WERI-Rb-1 (cell line): ENCODE results near the gene TSPAN3.

Source experiments
- DNase-seq: peaks from one replicate; pipeline ENCODE4 v3.0.0-alpha.2; 2020
- H3K27ac ChIP-seq: fragments of 250-450 bp; sonication (Bioruptor Pico); 2 replicates; pipeline ENCODE4 v1.5.1; 2020; ENCODE audit warnings: mild to moderate bottlenecking, moderate library complexity
- H3K27me3 ChIP-seq: fragments of 250-450 bp; sonication (Bioruptor Pico); 2 replicates; pipeline ENCODE4 v1.5.1; 2021; ENCODE audit warnings: mild to moderate bottlenecking, low read depth, moderate library complexity; ENCODE audit not compliant: insufficient read depth, severe bottlenecking
- H3K36me3 ChIP-seq: fragments of 250-450 bp; sonication (Bioruptor Pico); 2 replicates; pipeline ENCODE4 v1.5.1; 2020; ENCODE audit warnings: mild to moderate bottlenecking, moderate library complexity
- H3K4me3 ChIP-seq: 2 replicates; pipeline ENCODE4 v1.5.1; 2011; ENCODE audit warnings: low read depth, mild to moderate bottlenecking, control low read depth, low read length
- H3K9me3 ChIP-seq: fragments of 250-450 bp; sonication (Bioruptor Pico); 2 replicates; pipeline ENCODE4 v1.5.1; 2021; ENCODE audit warnings: mild to moderate bottlenecking, moderate library complexity; ENCODE audit not compliant: severe bottlenecking
- TF ChIP-seq, protein P1 (sequence below): IDR thresholded peaks from 2 replicates; pipeline ENCODE4 v1.5.1; 2011; ENCODE audit warnings: low read depth, mild to moderate bottlenecking, control low read depth, inconsistent platforms, low read length

The TSPAN3 gene

DNA sequence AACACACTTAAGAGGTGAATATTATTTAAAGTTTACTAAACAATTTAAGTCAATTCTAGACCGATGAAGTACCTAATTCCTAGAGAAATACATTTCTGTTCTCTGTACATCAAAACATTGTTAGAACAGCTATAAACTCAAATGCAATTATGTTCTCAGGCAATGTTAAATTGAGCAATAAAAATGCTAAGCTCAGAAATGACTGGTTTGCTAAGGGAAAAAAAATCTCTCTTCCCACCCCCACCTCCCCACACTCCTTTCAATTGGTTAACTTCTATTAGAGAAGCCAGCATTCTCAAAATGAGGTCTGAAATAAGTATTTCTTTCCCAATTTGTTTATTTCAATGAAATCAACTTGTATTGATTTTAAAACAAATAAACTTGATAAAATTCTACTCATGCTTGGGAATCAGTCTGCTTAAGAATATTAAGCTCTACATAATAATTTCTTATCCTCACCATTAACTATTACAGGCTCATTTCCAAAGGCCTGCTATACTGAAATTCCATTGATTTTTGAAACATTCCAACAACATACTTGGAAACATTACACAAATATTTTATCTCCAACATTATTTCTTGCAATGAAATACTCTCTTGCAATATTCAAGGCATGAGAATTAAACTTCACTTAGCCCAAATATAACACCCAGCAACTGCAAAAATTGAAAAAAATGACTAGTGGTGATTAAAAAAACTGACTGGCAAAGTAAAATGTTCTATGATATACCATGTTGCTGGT lies 22.6 kb downstream of the TSPAN3 start:
- Histone ChIP-seq H3K9me3 (no peaks in the 10 kb centered on the region), H3K4me3 (no peak overlapping the region), H3K27me3 (no peaks in the 10 kb centered on the region), H3K36me3 (peaks cover 86% of the 10 kb centered on the region), H3K27ac (no peak overlapping the region)
- DNase-seq = no peak
- TF ChIP-seq, protein P1, sequence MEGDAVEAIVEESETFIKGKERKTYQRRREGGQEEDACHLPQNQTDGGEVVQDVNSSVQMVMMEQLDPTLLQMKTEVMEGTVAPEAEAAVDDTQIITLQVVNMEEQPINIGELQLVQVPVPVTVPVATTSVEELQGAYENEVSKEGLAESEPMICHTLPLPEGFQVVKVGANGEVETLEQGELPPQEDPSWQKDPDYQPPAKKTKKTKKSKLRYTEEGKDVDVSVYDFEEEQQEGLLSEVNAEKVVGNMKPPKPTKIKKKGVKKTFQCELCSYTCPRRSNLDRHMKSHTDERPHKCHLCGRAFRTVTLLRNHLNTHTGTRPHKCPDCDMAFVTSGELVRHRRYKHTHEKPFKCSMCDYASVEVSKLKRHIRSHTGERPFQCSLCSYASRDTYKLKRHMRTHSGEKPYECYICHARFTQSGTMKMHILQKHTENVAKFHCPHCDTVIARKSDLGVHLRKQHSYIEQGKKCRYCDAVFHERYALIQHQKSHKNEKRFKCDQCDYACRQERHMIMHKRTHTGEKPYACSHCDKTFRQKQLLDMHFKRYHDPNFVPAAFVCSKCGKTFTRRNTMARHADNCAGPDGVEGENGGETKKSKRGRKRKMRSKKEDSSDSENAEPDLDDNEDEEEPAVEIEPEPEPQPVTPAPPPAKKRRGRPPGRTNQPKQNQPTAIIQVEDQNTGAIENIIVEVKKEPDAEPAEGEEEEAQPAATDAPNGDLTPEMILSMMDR = no peak

DNA sequence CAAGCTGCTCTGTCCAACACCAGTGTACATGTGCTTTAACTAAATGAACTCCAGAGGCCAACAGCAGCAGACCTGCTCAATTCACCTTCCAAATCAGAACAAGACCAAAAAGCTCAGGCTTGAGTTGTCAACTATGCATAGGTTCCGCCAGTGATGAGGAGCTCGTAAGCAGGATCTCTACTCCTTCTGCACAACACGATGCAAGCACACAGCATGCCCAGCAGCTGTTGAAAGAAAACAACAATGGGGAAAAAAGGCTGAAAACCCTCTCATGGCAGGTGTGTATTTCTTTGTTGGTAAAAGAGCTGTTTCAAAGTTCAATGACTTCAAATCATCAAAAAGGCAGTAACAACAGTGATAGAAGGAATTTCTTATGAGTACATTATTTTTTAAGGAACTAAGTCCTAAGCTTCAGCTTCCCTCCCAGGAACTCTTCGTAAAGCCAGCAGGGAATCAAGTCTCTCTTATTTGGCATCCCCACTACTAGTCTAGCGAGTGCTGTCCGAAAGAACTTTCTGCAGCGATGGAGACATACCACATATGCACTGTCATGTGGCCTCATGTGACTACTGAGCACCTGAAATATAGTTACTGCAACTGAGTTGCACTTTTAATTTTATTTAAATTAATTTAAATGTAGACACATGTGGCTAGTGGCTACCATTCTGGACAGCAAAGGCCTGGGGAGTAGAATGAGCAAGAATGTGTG lies 24.1 kb downstream of the TSPAN3 start:
- Histone ChIP-seq H3K9me3 (no peaks in the 10 kb centered on the region), H3K27me3 (no peaks in the 10 kb centered on the region), H3K4me3 (no peak overlapping the region), H3K36me3 (peaks cover 87% of the 10 kb centered on the region), H3K27ac (no peak overlapping the region)
- DNase-seq = no peak
- TF ChIP-seq, protein P1 = no peak

DNA sequence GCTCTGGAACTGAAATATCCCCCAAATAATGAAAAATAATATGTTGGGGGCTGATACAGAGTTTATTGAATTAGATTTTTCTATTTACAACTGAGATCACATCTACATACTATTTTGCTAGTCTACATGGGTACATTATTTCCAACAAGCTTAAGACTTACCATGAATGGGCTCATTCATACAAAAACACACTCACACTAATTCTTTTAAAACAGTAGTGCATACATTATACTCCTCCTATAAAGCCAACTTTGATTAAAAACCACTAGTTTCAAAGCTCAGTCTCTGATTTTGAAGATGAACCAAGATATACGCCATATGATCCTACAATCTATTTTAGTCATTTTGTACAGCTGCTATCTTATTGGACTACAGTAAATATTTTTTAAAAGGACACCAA lies 24.9 kb downstream of the TSPAN3 start:
- Histone ChIP-seq H3K27ac (no peak overlapping the region), H3K27me3 (no peaks in the 10 kb centered on the region), H3K9me3 (no peaks in the 10 kb centered on the region), H3K4me3 (no peak overlapping the region), H3K36me3 (peaks cover 84% of the 10 kb centered on the region)
- TF ChIP-seq, protein P1 = no peak
- DNase-seq = no peak

DNA sequence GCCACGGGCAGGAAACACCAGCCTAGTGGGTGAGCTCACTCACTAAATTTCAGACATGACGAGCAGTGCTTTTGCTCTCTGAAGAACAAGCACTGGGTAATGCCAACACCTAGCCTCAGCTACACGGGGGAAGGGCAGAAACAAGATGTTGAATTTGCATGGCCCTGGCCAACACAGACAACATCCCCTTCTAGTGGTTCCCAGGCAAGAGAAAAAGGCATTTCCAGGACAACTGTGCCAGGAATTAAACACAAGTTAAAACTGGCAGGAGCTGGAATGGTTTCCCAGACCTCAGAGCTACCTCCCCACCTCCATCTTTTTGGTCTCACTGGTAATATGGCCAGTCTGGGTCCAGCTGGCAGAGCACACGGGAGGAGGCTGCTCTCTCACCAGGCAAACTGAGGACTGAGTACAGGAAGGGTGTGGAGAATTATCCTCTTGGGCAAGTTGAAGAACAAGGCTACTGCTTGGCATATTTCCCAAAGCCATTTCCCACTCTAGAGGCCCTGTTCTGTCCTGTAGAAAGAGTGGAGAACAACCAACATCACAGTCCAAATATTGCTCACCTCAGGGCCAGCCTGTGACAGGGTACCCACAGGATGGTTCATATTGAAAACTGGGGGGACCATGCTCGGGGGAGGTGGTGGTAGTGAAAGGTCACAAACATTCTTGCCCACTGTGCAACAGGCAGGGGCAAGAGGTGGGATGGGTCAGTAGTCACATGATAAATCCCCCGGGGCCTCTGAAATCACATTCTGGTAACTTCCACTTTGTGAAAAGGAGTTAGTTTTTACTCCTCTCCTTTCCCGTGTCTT lies 26.5 kb downstream of the TSPAN3 start:
- no peaks in the 10 kb centered on the region for H3K27me3 ChIP-seq
- no peak overlapping the region for H3K27ac ChIP-seq
- H3K36me3 ChIP-seq = peaks cover 80% of the 10 kb centered on the region
- H3K9me3 ChIP-seq = no peaks in the 10 kb centered on the region
- TF ChIP-seq, protein P1 = no peak
- no peak overlapping the region for H3K4me3 ChIP-seq
- no peak for DNase-seq

DNA sequence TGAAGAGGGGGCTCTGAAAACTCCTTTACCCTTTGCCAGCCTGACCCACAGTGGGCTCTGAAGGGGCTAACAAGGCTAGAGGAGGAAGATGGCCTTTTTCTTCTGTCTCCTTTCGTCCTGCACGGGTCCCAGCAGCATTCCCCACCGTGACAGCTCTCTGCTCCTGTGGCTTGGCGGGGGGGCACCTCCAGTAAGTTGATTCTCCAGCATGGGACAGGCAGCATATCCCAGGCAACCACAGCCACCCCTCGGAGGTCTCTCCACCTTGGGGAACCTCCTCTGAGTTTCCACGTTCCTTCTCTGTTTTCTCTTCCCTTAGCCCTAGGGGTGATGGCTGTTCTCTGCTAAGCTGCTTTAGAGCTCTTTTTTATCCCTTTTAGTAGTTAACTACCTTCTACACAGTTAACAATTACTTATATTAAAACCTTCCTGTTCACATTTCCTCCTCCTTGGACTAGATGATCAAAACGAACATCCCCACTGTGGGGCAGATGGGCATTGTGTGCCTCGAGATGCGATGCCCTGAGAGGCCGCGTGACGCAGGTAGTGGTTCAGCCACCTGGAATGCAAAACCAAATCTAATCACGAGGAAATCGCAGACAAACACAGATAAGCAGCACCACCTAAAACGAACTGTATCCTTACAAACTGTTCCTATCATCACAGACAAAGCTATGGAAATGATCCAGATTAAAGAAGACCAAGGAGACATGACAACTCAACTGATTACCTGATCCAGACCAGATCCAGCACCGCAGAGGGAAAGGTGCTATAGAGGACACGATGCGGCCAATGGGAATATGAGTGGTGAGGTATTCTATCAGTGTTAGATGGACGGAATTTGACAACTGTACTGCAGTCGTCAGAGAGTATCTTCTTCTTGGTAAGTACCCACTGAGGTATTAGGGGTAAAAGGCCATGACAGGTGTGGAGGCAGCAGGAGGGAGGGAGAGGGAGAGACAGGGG lies 27.7 kb downstream of the TSPAN3 start:
- TF ChIP-seq, protein P1 = no peak
- no peaks in the 10 kb centered on the region for H3K27me3 ChIP-seq
- no peak overlapping the region for H3K27ac ChIP-seq
- DNase-seq = no peak
- no peaks in the 10 kb centered on the region for H3K9me3 ChIP-seq
- H3K4me3 ChIP-seq = no peak overlapping the region
- peaks cover 71% of the 10 kb centered on the region for H3K36me3 ChIP-seq
